Measurements from ENCODE around the gene MTERF4.

- TF ChIP-seq NFE2L2 (conservative IDR thresholded peaks at IDR 0.05; ENCODE audit: low read length) (no peak), GATA3 (IDR thresholded peaks at IDR 0.05; ENCODE audit: borderline replicate concordance) (no peak), CTCF (IDR thresholded peaks at IDR 0.05) (no peak), POLR2A (IDR thresholded peaks at IDR 0.05; ENCODE audit: low read length) (no peak), NR3C1 (IDR thresholded peaks at IDR 0.05) (no peak), RAD21 (conservative IDR thresholded peaks at IDR 0.05 in 1 of 2, IDR thresholded peaks at IDR 0.05 in 1 of 2) (no peak), USF2 (IDR thresholded peaks at IDR 0.05) (no peak), EHMT2 (IDR thresholded peaks at IDR 0.05; ENCODE audit: low read depth) (no peak), SMC3 (IDR thresholded peaks at IDR 0.05) (no peak), HOXA7 (CRISPR knock-in tag; IDR thresholded peaks at IDR 0.05) (no peak)
Observed at GRCh38 chr2:241130316-241130715, 28.2 kb upstream of the MTERF4 start.
